ENCODE measurements around the gene TMPRSS9. TPM values are rescaled to one million over a fixed set of nuclear protein-coding genes. Genes with fewer than 3 reads are reported as not detected.

Gene TMPRSS9
- total RNA-seq, 1 donor from 2014 or later = not detected

DNA sequence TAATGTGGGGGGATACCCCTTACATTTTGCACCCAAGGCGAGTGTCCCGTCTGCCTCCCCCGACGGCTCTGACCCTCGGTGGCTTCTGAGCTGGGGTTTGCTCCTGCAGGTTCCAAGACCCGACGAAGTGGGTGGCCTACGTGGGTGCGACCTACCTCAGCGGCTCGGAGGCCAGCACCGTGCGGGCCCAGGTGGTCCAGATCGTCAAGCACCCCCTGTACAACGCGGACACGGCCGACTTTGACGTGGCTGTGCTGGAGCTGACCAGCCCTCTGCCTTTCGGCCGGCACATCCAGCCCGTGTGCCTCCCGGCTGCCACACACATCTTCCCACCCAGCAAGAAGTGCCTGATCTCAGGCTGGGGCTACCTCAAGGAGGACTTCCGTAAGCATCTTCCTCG, 48.2 kb downstream of the TMPRSS9 start:
- H3K36me3 ChIP-seq (ENCODE audit: control insufficient read depth, insufficient read depth, low read length) = no peaks in the 10 kb centered on the region
- peaks cover 4% of the 10 kb centered on the region for H3K27me3 ChIP-seq (ENCODE audit: control insufficient read depth, insufficient read depth, low read length)
- no peak for DNase-seq (ENCODE audit: low read depth)
- no peak overlapping the region for H3K4me3 ChIP-seq (ENCODE audit: low read depth, low read length)
- TF ChIP-seq, protein P1, sequence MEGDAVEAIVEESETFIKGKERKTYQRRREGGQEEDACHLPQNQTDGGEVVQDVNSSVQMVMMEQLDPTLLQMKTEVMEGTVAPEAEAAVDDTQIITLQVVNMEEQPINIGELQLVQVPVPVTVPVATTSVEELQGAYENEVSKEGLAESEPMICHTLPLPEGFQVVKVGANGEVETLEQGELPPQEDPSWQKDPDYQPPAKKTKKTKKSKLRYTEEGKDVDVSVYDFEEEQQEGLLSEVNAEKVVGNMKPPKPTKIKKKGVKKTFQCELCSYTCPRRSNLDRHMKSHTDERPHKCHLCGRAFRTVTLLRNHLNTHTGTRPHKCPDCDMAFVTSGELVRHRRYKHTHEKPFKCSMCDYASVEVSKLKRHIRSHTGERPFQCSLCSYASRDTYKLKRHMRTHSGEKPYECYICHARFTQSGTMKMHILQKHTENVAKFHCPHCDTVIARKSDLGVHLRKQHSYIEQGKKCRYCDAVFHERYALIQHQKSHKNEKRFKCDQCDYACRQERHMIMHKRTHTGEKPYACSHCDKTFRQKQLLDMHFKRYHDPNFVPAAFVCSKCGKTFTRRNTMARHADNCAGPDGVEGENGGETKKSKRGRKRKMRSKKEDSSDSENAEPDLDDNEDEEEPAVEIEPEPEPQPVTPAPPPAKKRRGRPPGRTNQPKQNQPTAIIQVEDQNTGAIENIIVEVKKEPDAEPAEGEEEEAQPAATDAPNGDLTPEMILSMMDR (IDR thresholded peaks at IDR 0.05; ENCODE audit: insufficient read depth, low read length, poor library complexity, severe bottlenecking) = no peak

GRCh38 chr19:2409352-2409912, 49.4 kb downstream of the TMPRSS9 start:
- Histone ChIP-seq H3K4me3 (ENCODE audit: low read depth, low read length) (no peak overlapping the region), H3K36me3 (ENCODE audit: control insufficient read depth, insufficient read depth, low read length) (no peaks in the 10 kb centered on the region), H3K27me3 (ENCODE audit: control insufficient read depth, insufficient read depth, low read length) (peaks cover 4% of the 10 kb centered on the region)
- TF ChIP-seq, protein P1 (IDR thresholded peaks at IDR 0.05; ENCODE audit: insufficient read depth, low read length, poor library complexity, severe bottlenecking) = no peak
- no peak for DNase-seq (ENCODE audit: low read depth)

DNA sequence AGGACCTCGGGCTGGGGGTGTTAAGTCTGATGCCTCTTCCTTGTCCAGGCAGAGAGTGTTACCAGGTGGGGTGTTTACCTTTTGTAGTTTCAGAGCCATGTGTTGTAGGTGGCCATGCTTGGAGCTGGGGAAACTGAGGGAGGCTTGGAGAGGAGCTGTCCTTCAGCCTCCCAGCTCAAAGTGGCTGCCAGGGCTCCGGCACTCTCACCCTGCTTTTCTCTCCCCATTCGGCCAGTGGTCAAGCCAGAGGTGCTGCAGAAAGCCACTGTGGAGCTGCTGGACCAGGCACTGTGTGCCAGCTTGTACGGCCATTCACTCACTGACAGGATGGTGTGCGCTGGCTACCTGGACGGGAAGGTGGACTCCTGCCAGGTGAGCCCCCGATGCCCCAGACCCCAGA, 50.0 kb downstream of the TMPRSS9 start:
- no peak overlapping the region for H3K4me3 ChIP-seq (ENCODE audit: low read depth, low read length)
- DNase-seq (ENCODE audit: low read depth) = no peak
- peaks cover 4% of the 10 kb centered on the region for H3K27me3 ChIP-seq (ENCODE audit: control insufficient read depth, insufficient read depth, low read length)
- TF ChIP-seq, protein P1 (IDR thresholded peaks at IDR 0.05; ENCODE audit: insufficient read depth, low read length, poor library complexity, severe bottlenecking) = no peak
- H3K36me3 ChIP-seq (ENCODE audit: control insufficient read depth, insufficient read depth, low read length) = no peaks in the 10 kb centered on the region

- no peak overlapping the region for H3K4me3 ChIP-seq (ENCODE audit: low read depth, low read length)
- no peak for DNase-seq (ENCODE audit: low read depth)
- H3K36me3 ChIP-seq (ENCODE audit: control insufficient read depth, insufficient read depth, low read length) = no peaks in the 10 kb centered on the region
- TF ChIP-seq, protein P1 (IDR thresholded peaks at IDR 0.05; ENCODE audit: insufficient read depth, low read length, poor library complexity, severe bottlenecking) = no peak
- peaks cover 4% of the 10 kb centered on the region for H3K27me3 ChIP-seq (ENCODE audit: control insufficient read depth, insufficient read depth, low read length)
These were observed 51.6 kb downstream of the TMPRSS9 start for GRCh38 chr19:2411709-2412108.

DNA sequence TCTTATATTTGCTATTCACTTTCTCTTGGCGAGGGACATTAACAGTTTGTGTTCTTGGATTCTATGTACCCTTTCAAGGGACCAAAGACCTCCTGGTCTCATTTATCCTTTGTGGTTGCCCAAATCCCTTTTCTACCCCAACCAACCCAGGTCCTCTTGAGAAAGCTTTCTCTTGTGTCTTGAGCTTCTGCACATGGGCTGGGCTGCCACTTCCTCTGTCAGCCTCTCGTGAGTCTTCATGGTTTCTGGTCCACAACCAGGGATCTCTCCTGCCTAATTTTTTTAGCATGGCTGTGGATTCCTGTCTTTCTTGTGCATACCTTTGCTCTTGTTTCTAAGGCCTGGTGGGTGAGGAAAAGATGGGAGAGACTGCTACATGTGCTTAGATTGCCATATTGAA, 52.4 kb downstream of the TMPRSS9 start:
- Histone ChIP-seq H3K36me3 (ENCODE audit: control insufficient read depth, insufficient read depth, low read length) (no peaks in the 10 kb centered on the region), H3K27me3 (ENCODE audit: control insufficient read depth, insufficient read depth, low read length) (peaks cover 4% of the 10 kb centered on the region), H3K4me3 (ENCODE audit: low read depth, low read length) (no peak overlapping the region)
- TF ChIP-seq, protein P1 (IDR thresholded peaks at IDR 0.05; ENCODE audit: insufficient read depth, low read length, poor library complexity, severe bottlenecking) = no peak
- no peak for DNase-seq (ENCODE audit: low read depth)

DNA sequence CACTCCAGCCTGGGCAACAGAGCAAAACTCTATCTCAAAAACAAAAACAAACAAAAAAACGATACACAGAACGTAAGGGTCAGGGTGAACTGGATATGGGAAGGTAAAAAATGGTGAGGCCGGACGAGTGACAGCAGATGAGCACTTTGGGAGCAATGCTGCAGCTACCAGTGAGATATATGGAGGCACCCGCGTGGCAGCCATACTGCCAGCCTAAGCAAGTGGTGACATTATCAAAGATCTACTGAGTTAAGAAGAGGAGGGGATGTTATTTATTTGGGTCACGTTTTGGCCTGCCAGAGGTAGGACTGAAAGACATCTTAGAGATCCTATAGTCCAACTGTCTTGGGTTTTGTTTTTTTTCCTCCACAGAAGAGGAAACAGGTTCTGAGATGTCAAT, 53.1 kb downstream of the TMPRSS9 start:
- no peak overlapping the region for H3K4me3 ChIP-seq (ENCODE audit: low read depth, low read length)
- H3K36me3 ChIP-seq (ENCODE audit: control insufficient read depth, insufficient read depth, low read length) = no peaks in the 10 kb centered on the region
- TF ChIP-seq, protein P1 (IDR thresholded peaks at IDR 0.05; ENCODE audit: insufficient read depth, low read length, poor library complexity, severe bottlenecking) = no peak
- no peak for DNase-seq (ENCODE audit: low read depth)
- H3K27me3 ChIP-seq (ENCODE audit: control insufficient read depth, insufficient read depth, low read length) = peaks cover 4% of the 10 kb centered on the region
